ENCODE measurements around the gene AKT1S1.

DNA sequence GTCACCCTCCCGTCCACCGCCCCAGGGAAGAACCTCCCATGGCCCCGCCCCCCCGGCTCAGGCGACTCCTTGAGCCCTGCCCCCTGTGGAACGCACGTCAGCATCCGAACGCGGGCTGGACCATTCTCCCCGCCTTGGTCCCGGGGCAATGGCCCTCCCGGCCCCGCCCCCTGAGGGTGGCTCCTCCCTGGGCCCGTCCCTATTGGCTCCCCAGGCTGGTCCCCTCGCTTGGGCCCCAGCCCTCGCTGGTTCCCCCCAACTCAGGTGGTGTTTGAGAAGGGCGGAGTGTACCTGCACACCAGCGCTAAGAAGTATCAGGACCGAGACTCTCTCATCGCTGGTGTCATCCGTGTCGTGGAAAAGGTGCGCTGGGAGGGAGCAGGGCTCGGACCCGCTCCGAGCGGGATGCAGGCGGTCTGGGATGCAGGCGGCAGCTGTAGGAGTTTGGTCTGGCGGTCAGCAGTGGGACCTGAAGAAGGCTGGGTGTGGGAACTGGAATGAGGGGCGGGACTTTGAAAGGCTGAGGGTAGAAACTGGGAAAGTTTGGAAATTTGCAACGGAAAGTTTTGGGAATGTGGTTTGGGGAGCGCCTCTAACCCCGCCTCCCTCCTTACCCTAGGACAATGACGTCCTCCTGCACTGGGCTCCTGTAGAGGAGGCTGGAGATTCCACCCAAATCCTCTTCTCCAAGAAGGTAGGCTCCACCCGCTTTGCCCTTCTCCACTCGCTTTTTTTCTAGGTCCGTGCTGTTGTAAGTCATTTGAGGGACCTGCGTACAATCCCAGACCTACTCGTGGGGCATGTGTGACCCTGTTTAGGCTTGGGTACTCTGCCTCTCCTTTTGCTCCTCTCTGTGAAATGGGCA, 956 bp upstream of the AKT1S1 start:
- TF ChIP-seq, protein P1, sequence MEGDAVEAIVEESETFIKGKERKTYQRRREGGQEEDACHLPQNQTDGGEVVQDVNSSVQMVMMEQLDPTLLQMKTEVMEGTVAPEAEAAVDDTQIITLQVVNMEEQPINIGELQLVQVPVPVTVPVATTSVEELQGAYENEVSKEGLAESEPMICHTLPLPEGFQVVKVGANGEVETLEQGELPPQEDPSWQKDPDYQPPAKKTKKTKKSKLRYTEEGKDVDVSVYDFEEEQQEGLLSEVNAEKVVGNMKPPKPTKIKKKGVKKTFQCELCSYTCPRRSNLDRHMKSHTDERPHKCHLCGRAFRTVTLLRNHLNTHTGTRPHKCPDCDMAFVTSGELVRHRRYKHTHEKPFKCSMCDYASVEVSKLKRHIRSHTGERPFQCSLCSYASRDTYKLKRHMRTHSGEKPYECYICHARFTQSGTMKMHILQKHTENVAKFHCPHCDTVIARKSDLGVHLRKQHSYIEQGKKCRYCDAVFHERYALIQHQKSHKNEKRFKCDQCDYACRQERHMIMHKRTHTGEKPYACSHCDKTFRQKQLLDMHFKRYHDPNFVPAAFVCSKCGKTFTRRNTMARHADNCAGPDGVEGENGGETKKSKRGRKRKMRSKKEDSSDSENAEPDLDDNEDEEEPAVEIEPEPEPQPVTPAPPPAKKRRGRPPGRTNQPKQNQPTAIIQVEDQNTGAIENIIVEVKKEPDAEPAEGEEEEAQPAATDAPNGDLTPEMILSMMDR (IDR thresholded peaks at IDR 0.05 in 4 of 5, conservative IDR thresholded peaks at IDR 0.05 in 1 of 5): no peak
- TF ChIP-seq POLR2A (IDR thresholded peaks at IDR 0.05): no peak
